RPMI7951 (cell line): ENCODE results near the gene RBM38. TPM values are rescaled to one million over a fixed set of nuclear protein-coding genes. Genes with fewer than 3 reads are reported as not detected.

ENCODE experiments used
- DNase-seq: peaks from one replicate; pipeline ENCODE4 v3.0.0-alpha.2; 2012; ENCODE audit warnings: low read depth
- total RNA-seq: library from RNA; depleted of rRNA; stranded (reverse); fragments of >200 nt; shearing (Covaris generic); gene quantifications from 2 replicates; pipeline ENCODE4 v1.2.3, GENCODE V29; 2014

The RBM38 gene
- total RNA-seq, 1 experiment from 2014 or later, result 10.3 TPM

DNA sequence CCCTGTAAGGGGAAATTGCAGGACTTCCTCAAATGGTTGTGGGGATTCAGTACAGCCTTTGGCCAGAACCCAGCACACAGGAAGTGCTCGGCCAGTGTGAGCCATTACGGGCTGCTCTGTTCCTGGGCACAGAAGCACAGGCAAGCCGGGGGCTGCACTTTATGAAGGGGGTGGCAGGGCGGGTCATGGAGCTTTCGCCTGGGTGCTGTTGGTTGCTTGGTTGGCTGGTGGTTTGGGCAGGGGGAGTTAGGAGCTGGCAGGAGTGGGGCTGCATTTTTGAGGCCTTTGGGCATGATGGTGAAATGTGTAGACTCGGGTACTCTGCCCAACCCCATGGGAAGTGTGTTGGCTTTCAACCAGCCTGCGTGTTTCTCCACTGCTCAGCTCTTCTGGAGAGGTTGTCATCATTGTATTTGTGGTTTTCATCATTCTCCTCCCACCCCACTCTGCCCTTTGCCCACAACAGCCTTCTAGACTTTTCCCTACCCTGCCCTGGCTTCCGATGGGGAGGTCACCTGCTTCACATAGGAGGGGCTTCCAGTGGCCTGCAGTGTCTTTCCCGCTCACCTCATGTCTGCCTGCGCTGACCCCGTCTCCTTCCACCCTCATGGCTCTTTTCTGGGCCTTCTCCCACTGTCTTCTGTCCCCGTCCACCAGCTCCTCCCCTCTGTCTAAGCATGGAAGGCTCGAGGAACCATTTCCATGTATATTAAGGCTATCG is 16.1 kb upstream of the RBM38 start:
- no peak for DNase-seq

DNA sequence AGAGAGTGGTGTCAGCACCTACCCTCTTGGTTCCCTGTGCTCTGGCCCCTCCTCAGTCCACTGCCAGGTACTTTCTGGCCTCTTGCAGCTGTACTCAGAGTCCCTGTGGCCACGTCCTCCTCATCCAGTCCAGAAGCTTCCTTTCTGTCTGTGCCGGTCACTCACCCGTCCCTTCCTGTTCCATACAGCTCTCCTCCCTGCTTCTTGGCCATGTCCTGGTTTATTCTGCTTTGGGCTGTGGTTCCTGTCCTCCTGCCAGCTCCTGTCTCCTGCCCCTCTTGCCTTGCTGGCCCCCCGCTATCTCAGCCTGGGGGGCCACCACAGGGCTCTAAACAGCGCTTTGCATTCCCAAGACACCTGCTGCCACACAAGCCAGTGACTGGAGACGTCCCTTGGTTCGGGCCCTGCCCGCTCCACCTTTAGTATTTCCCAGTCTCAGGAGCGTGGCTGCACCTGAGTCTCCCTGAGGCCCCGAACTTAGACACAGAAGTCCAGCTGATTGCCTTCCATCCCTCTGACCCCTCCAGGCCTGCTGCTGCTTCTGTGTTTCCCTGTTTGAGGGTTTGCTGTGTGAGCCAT is 15.5 kb upstream of the RBM38 start:
- DNase-seq, result no peak

DNA sequence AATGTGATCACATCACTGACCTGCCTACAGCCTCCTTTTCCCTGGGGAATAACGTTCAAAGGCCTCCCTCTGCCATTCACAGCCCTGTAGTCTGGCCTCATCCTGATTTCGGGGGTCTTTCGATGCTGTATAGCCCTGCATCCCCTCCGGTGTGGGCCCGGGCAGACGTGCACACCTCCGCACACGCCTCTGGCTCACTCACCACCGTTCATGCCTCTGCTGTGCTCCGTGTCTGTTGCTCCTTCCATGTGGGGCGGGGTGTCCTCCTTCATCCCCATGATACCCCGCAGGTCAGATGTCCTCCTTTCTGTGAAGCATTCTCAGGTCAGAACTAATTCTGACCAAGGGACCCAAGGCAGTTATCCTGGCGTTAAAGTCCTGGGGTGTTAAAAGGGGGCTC is 13.8 kb upstream of the RBM38 start:
- DNase-seq, result no peak

DNA sequence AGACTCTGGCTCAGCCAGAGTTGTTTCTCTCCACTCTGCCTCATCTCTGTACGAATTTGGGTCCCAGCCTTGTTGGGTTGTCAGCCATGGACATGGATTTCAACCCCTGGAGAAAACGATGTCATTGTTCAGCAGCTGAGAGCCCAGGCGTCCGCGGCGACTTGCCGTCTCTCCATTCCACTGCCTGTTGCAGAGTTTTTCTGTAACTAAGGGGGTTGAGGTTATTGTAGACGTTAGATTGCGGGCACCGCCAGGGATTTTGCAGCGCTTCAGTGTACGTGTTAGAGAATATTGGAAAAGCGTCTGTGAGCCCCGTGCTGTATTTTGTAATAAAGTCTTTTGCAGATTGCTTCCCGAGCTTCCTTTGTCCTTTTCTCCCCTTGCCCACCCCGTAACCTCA is 13.1 kb upstream of the RBM38 start:
- no peak for DNase-seq

DNA sequence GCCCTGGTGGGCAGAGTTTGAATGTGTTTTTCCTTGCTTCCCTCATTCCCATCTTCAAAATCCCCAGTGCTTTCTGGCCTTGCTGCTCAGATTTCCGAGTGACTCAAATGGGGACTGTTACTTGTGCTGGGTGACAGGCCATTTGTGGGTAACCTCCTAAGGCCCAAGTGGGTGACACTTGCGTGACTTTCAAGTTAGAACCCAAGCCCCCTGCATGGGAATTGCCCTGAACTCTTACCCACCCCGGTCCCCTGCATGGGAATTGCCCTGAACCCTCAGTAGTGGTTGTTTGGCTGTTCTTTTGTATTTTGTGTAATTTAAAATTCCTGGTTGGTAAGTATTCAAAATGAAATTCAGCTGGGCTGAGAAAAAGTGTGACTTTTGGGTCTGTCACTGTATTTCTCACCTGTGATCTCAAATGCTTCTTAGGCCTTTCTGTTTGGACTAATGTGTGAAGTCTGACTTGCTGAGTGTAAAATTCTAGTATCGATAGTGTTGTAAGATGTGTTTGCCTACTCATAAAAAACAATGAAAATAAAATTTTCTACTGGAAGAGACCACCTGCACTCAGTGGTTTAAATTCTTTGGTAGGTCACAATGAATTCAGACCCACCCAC is 12.4 kb upstream of the RBM38 start:
- DNase-seq, result no peak

DNA sequence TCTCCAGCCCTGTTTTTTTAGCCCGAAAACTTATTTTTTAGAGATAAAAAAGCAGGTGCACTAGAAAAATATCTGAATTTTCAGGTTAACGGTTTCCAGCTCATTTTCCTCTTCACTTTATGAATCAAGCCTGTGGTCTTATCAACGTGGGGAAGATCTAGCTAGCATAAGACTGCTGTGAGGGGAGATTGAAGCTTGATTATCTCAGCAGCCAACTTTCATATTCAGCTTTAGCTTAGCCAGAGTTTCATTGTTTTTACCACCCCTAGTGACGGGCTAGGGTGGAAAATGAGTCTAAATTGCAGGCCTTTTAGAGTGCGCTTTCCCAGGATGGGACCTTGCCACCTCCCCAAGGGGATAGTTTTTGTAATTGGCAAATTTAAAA is 11.9 kb upstream of the RBM38 start:
- no peak for DNase-seq

DNA sequence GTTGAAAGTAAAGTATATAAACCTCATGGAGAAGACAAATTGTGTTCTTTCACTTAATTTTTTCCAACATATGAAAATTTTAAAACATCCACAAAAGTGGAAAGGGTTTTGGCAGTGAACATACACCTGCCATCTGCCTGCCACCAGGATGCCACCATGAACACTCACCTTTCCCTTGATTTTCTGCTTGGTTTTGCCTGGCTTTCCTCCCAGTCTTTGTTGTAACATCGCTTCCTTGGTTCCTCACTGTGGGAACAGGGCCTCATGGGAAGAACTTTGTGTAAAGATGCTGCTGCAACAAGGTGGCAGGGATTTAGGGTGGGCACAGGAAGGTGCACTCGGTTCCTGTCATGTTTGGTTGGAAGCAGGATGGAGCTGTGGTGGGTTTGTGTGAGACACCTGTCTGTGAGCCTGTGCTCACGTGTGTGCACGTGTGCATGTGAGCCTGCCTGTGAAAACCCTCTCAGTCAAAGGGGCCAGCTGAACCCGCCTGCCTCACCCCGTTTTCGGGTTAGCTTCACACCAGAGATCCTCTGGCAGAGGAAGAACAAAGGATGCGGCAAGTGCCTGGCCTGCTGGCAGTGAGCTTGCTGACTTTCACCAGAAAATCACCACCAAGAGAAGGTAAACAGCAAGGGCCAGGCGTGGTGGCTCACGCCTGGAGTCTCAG is 11.0 kb upstream of the RBM38 start:
- DNase-seq, result no peak

DNA sequence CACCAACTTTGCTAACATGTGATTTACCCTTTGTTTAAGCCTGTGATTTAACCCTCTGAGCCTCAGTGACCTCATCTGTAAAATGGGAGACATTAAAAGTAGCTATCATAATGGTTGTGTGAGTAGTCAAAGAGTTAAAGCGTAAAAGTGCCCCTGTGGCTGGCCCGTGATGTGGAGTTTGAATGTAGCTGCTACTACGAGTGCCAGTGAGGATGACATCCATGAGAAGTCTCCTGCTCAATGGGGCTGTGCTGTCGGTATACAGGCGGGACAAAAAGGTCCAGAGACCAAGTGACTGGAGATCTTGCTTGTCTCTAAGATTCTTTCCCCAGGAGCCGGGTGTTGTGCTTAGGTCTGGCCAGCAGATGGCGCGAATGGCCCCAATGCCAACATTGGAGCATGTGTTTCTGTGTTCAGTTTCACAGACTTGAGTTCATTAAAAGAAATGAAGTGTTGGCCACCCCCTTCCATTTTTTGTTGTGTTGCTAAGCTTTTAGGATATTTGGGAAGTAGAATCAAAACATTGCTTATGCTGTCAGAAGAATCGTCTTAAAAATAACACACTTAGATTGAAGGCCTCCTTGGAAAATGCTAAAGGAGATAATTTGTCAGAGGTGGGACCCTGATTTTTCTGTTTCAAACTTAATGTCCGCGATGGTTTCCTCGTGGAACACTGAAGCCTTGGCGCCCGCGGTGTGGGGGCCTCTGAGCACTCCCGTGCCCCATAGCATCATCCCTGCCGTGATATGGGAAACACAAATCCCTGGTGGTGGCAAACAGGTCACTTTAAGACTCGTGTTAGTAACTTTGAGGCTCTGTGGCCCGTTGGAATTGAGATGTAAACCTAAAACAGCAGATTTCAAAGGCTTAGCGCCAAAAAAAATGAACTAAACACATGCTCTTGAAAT is 9.3 kb upstream of the RBM38 start:
- peak; percentile 72 for DNase-seq

DNA sequence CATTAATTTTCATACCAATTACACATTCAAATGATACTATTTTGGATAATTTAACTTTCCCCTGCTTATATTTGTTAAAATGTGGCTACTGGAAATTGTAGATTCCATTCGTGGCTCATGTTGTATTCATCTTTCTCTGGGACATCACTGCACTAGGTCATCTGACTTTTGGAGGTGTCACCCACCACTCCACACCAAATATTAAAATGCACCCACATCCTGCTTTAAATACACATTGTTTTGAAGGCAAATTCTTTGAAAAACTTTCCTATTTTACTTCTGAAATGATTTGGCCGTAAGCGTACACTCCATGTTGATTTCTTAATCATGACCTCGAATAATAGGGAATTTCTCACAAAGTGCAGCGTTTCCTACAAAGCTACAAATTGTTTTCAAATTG is 8.7 kb upstream of the RBM38 start:
- DNase-seq, result no peak

DNA sequence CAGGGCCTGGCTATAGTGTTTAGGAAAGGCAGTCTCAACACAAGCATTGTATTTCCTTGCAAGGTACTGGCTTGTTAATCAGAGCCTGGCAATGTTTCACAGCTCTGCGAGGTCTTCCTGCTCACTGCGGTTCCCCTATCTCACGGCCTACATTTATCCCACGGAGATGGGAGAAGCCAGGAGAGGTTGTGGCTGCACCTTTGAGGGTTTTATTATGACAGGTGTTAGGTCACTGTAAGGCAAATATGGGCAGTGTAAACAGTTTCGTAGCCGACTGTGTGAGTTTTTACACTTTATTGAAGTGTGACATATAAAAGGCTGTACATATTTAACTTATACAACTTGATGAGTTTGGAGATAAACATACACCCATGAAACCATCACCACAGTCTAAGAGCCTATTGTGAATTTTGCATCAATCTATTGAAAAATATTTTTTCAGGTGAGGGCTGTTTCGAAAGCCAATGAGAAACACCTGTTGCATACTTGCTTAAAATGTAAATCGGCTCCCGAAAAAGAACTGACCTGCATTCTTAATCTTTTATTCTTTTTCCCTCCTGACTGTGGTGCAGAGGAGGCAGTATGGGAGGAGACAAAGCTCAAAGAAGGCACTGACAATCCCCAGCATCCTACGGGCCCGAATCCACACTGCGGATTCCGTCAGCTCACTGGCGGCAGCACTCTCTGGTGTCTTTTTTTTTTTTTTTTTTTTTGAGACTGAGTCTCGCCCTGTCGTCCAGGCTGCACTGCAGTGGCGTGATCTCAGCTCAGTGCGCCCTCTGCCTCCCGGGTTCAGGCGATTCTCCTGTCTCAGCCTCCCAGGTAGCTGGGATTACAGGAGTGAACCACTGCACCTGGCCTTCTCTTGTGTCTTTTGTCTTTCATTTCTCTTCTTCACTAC is 7.5 kb upstream of the RBM38 start:
- DNase-seq, result no peak

DNA sequence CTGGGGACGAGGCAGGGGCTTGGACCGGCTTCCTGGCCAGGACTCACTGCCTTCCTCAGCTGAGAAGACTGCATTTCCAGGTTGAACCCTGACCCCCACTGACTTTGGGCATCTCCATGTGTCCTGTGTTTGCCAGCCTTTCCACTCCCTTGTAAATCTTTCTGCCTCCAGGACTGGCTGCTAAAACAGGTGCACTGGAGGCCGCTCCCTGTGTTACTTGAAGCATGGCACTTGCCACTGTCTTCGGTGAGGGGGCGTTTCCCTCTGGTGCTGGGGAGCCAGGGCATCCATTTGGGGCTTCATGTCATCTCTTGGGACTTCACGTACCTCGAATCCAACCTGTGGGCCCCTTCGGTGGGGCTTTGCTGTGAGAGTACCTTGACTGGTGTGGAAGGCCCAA is 6.7 kb upstream of the RBM38 start:
- no peak for DNase-seq

DNA sequence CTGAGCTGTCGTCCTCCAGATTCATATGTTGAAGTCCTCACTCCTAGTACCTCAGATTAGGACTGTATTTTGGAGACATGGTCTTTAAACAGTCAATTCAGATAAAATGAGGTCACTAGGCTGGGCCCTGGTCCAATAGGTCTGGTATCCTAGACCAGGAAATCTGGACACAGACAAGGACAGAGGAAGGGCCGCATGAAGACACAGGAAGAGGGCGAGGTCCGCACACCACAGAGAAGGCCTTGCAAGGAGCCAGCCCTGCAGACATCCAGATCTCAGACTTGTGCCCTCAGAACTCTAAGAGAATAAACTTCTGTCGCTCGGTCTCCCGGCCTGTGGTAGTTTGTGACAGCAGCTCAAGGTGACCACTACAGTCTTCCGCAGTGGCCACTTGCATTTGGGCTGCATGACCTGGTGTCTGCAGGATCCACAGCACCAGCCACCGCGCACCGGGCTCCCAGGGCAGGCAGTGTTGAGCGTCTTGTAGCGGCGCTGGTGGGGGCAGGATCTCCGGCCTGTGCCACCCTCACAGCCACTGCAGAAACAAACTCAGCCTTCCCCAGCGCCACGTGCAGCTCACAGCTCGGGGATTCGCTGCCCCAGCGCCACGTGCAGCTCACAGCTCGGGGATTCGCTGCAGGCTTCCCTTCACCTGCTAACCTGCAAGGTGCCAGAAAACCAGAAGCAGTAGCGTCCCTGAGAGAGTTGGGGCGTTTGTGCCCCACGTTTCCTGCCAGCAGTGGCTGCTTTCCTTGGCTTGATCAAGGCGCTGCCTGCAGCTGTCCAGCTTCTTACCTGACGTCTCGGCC is 6.0 kb upstream of the RBM38 start:
- DNase-seq, result no peak

DNA sequence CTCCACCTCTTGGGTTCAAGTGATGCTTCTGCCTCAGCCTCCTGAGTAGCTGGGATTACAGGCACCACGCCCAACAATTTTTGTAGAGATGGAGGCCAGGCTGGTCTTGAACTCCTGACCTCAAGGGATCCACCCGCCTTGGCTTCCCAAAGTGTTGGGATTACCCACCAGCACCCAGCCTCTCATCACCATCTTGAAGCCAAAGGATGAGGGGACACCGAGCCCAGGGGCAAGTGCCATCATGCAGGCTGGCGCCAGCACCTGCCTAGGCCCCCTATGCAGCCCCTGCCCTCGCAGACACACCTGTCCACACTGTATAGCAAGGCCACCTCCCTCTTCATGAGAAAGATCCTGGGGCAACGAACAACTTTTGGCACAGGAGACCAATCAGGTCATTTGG is 5.3 kb upstream of the RBM38 start:
- DNase-seq, result no peak

DNA sequence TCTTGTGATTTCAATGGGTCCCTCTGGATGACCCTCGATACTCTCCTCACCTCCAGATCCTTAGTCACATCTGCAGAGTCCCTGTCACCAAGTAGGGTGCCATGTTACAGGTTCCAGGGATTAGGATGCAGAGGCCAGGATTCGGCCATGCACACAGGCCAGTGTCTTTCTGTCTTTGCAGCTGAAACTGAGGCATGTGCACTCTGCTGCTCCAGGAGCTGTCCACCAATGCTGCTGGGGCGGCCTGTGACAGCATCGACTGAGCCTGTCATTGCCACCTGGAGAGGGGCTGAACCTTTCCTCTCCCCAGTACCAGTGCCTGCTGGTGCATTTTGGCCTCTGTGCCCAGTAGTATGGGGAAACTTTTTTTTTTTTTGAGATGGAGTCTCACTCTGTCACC is 4.4 kb upstream of the RBM38 start:
- no peak for DNase-seq

DNA sequence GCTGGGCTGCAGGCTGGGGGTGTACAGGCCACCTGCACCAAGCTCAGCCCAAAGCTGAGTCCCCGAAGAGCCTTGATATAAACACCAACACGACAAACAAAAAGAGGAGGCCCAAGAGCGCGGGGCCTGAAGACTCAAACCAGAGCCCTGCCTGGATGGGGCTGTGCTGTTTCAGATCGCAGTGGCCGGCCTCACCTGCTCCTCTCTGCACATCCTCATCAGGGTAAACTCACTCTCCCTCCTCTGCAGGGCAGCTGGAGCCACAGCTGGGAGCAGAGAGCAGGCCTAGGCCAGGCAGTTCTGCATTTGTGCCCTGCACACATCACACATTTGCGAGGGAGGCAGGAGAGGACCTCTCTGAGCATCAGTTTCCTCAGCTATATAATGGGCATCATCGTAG is 3.7 kb upstream of the RBM38 start:
- no peak for DNase-seq

DNA sequence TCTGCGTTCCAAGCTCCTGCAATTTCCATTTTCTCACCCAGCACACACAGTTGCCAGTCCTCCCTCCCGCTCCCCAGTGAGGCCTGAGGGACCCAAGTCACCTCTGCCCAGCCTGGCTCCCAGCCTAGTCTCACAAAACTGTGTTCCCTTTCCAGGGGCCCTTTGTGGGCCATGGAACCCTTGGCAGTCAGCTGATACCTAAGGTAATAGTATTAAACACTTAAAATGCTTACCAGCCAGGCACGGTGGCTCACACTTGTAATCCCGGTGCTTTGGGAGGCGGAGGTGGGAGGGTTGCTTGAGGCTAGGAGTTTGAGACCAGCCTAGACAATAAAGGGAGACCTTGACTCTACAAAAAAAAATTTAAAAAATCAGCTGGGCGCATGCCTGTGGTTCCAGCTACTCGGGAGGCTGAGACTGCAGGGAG is 3.2 kb upstream of the RBM38 start:
- no peak for DNase-seq

DNA sequence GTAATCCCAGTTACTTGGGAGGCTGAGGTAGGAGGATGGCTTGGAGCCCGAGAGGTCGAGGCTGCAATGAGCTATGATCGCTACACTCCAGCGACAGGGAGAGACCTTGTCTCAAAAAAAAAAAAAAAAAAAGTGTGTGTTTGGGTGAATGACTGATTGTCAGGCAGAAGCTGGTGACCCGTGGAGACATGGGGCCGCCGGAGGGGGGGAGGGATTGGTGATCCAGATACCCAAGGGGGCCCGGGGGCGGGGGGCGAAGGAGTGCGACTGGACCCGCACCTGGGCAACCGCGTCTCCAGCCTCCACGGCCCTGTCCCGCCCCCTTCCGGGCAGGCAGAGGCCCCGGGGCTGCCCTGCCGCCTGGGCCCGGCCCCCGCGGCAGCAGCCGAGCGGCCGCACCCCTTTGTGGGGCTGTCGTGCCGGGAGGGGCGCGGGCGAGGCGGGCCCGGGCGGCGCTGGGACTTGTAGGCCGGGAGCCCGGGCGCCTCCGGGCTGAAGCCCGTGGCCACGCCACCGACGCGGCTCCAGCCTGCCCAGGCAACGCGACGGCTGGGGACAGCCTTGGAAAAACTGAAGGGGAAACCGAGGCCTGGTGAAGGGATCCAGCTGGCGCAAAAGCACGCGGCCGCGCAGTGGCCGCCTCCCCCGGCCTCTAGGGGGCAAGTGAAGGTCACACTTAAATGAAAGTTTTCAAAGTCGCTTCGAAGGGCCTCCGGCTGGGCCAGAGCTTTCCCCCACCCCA is 2.1 kb upstream of the RBM38 start:
- DNase-seq, result no peak

DNA sequence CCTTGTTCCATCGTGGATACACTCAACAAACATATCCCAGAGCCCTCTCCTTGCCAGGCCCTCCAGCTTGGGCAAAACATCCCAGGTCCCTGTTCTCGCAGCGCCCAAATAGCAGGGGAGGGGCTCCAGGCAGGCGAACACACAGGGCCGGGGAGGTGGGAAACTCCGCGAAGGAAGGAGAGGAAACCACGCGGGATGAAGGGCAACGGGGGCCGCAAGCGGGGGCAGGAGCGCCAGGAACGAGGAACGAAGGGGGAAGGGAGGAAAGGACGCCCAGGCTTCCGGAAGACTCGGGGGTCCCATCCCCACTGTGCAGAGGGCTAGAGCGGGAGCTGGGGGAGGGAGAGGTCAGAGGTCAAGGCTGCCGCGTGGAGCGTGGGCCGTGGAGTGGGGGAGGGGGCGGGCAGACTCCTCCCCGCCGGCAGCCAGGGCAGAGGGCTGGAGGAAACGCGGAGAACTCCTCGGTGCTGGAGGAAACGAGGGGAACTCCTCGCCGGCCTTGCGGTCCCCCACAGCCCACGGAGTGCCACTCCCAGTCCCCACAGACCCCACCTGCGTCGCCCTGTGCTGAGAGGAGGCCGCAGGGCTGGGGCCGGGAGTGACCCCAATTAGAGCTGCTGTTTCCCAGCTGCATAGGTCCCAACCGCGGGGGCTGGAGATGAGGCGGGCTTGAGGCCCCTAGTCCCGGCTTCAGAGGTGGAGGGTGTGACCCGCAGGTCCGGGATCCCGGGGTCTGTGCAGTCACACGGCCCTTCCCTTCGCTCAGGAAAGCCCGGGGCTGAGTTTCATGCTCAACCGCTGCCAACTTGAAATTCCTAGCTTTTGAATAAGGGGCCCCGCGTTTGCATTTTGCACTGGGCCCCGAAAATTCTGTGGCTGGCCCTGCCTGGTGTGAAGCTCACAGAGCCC is 1.2 kb upstream of the RBM38 start:
- peak; percentile 14 for DNase-seq
